Fibroblast of villous mesenchyme (primary cell): ENCODE results near the gene UXT. TPM values are rescaled to one million over a fixed set of nuclear protein-coding genes. Genes with fewer than 3 reads are reported as not detected.
"Not testable (repeated sequence)": the region's sequence is repeated elsewhere in the genome, so short reads cannot be mapped to it uniquely, and the experiment has no call there.

Experiments
- DNase-seq: peaks from one replicate; pipeline ENCODE4 v3.0.0-alpha.2; 2010; ENCODE audit warnings: low read depth
- H3K4me3 ChIP-seq: 2 replicates; pipeline ENCODE4 v1.5.1; 2011; ENCODE audit warnings: low read depth, mild to moderate bottlenecking, low read length
- CTCF ChIP-seq: IDR thresholded peaks from 2 replicates; pipeline ENCODE4 v1.5.1; 2012; ENCODE audit warnings: low read depth, mild to moderate bottlenecking, low read length; ENCODE audit not compliant: insufficient read depth
- total RNA-seq: library from RNA; depleted of rRNA; stranded (reverse); fragments of >200 nt; gene quantifications from 2 replicates; pipeline ENCODE4 v1.2.3, GENCODE V29; 2012

Gene UXT
- total RNA-seq, 1 donor = 91.5 TPM

- peak; percentile 8 for DNase-seq
- H3K4me3 ChIP-seq = no peak overlapping the region
- TF ChIP-seq CTCF = no peak
Observed at GRCh38 chrX:47611489-47611888, 47.5 kb downstream of the UXT start.

GRCh38 chrX:47610511-47610910 is 48.5 kb downstream of the UXT start:
- no peak overlapping the region for H3K4me3 ChIP-seq
- DNase-seq = no peak
- TF ChIP-seq CTCF = no peak

- H3K4me3 ChIP-seq = no peak overlapping the region
- DNase-seq = no peak
- TF ChIP-seq CTCF = no peak
Observed at GRCh38 chrX:47608130-47608810, 50.7 kb downstream of the UXT start.

GRCh38 chrX:47607091-47607490 is 51.9 kb downstream of the UXT start:
- no peak for TF ChIP-seq CTCF
- DNase-seq = peak; percentile 77

GRCh38 chrX:47605024-47605423 is 54.0 kb downstream of the UXT start:
- no peak overlapping the region for H3K4me3 ChIP-seq
- no peak for TF ChIP-seq CTCF
- DNase-seq = no peak

More at GRCh38 chrX:47607091-47607490, 51.9 kb downstream of the UXT start:
- H3K4me3 ChIP-seq = no peak overlapping the region

GRCh38 chrX:47603125-47603524 is 55.9 kb downstream of the UXT start:
- H3K4me3 ChIP-seq, DNase-seq: not testable (repeated sequence)

Other genes with a start within 250 kb of the UXT start
- 7.7 and 12.5 TPM in 2 replicates for gene ZNF41, start 176.0 kb downstream of the UXT start, total RNA-seq
- gene ARAF, start 98.0 kb downstream of the UXT start, total RNA-seq = 17.4 and 23.3 TPM in 2 replicates
- 331 and 493 TPM in 2 replicates for gene TIMP1, start 76.7 kb downstream of the UXT start, total RNA-seq
- gene SYN1, start 39.3 kb downstream of the UXT start, total RNA-seq = 0.32 TPM in 1 of 2 replicates, not detected in the other
- under 0.01 and 0.32 TPM in 2 replicates for gene CFP, start 29.2 kb downstream of the UXT start, total RNA-seq
- 21.2 and 22.5 TPM in 2 replicates for gene ELK1, start 8.6 kb downstream of the UXT start, total RNA-seq
- gene ZNF81, start 177.7 kb upstream of the UXT start, total RNA-seq = 6.8 and 9.1 TPM in 2 replicates